Measurements from ENCODE around the gene PREP.
A peak's percentile ranks its signal among the peaks of the same experiment; 100 is the strongest.
"Not testable (repeated sequence)": the region's sequence is repeated elsewhere in the genome, so short reads cannot be mapped to it uniquely, and the experiment has no call there.

The PREP gene

GRCh38 chr6:105402939-105403935, at the start of gene PREP:
Gene PREP, minus strand, starts transcription at chr6:105403082. Its CDS starts 191 bp downstream, at chr6:105402891.
- H3K4me3 ChIP-seq: peak within 1 kb of the TSS; percentile 74 to 98 (median 93)
- H3K27ac ChIP-seq: peak within 1 kb of the TSS; percentile 31 to 96 (median 87)

GRCh38 chr6:105452376-105452775, 49.5 kb upstream of the PREP start:
- Histone ChIP-seq H3K4me3 (no peak overlapping the region), H3K27ac (peak overlapping the region in 7 of 21 experiments; percentile 5 to 87 (median 59))

GRCh38 chr6:105449756-105450390, 47.0 kb upstream of the PREP start:
- Histone ChIP-seq H3K27ac (no peak overlapping the region), H3K4me3 (no peak overlapping the region)

GRCh38 chr6:105445481-105445880, 42.6 kb upstream of the PREP start:
- no peak overlapping the region for H3K27ac ChIP-seq
- H3K4me3 ChIP-seq: no peak overlapping the region

DNA sequence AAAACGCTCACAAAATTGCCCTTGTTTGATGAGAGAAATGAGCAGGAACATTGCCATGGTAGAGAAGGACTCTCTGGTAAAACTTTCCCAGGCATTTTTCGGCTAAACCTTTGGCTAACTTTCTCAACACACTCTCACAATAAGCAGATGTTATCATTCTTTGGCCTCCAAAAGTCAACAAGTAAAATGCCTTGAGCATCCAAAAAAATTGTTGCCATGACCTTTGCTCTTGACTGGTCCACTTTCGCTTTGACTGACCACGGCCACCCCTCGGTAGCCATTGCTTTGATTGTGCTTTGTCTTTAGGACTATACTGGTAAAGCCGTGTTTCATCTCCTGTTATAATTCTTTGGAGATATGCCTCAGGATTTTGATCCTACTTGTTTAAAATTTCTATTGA, 41.1 kb upstream of the PREP start:
- H3K4me3 ChIP-seq: no peak overlapping the region
- no peak overlapping the region for H3K27ac ChIP-seq

DNA sequence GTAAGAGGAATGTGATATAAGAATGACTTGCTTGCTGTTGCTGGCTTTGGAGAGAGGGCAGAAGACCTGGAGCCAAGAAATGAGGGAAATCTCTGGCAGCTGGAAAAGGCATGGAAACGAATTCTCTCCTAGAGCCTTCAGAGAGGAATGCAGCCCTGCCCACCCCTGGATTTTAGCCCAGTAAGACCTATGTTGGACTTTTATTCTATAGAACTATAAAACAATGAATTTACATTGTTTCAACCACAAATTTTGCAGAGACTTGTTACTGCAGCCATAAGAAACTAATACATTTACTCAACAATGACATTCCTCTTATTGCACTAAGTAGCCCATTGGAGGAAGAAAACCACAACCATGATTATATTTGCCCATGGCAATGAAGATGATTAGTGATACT, 39.5 kb upstream of the PREP start:
- H3K27ac ChIP-seq: no peak overlapping the region

GRCh38 chr6:105437236-105437635, 34.4 kb upstream of the PREP start:
- no peak overlapping the region for H3K4me3 ChIP-seq
- no peak overlapping the region for H3K27ac ChIP-seq

More for the DNA sequence above, 39.5 kb upstream of the PREP start:
- H3K4me3 ChIP-seq: no peak overlapping the region

- Histone ChIP-seq H3K27ac (no peak overlapping the region), H3K4me3 (no peak overlapping the region)
Observed at GRCh38 chr6:105433723-105434122, 30.8 kb upstream of the PREP start.

DNA sequence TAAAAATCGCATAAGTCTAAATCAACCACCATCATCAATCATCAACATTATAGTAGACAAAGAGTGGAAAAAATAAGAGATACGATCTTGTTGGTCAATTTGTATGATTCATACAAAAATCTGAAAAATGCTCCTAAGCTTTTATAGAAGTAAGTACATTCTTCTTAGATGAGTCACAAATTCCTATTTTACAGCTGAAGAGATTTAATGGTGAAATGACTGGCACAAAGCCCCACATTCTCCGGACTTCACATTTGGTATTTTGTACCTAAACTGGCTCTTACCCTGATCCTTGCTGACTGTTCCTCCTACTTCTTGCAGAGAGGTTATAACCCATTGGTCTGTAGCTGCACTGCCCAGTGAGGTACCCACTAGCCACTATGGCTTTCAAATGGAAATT, 29.9 kb upstream of the PREP start:
- no peak overlapping the region for H3K4me3 ChIP-seq
- H3K27ac ChIP-seq: no peak overlapping the region

- no peak overlapping the region for H3K27ac ChIP-seq
- H3K4me3 ChIP-seq: no peak overlapping the region
Observed at GRCh38 chr6:105431226-105431625, 28.3 kb upstream of the PREP start.

- H3K27ac ChIP-seq: no peak overlapping the region
Observed at GRCh38 chr6:105430685-105431084, 27.8 kb upstream of the PREP start.

GRCh38 chr6:105429676-105430075, 26.8 kb upstream of the PREP start:
- H3K27ac ChIP-seq: no peak overlapping the region
- H3K4me3 ChIP-seq: no peak overlapping the region

More at GRCh38 chr6:105430685-105431084, 27.8 kb upstream of the PREP start:
- H3K4me3 ChIP-seq: no peak overlapping the region

DNA sequence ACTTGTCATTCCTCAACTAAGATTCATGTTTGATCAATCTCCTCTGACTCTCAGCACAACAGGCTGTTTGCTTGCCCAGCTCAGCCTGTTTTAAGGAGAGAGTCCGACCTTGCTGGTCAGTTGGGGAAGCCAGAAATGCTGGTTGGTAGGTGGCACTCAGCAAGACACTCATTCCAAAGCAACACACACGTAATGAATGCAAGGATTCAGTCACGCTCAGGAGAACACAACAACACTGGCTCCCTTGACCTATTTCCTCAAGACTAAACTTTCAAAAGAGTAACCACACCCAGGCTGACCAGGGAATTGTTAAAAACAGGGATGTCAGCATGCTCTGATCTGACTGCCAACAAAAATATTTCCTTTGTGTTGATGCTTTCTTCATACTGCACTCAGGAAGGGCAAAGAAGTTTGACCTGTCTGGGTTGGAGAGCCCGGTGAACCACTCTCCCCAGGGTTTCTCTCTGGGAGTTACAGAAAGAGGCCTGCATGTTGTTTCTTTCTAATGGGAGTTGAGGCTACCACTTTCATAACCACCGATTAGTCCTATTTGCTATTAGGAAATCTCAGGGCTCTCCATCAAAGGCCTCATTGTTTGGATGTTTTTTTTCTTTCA, 25.6 kb upstream of the PREP start:
- H3K4me3 ChIP-seq: no peak overlapping the region
- H3K27ac ChIP-seq: peak overlapping the region in 12 of 21 experiments; percentile 10 to 66 (median 48)

GRCh38 chr6:105424175-105424783, 21.4 kb upstream of the PREP start:
- Histone ChIP-seq H3K4me3 (no peak overlapping the region), H3K27ac (no peak overlapping the region)

DNA sequence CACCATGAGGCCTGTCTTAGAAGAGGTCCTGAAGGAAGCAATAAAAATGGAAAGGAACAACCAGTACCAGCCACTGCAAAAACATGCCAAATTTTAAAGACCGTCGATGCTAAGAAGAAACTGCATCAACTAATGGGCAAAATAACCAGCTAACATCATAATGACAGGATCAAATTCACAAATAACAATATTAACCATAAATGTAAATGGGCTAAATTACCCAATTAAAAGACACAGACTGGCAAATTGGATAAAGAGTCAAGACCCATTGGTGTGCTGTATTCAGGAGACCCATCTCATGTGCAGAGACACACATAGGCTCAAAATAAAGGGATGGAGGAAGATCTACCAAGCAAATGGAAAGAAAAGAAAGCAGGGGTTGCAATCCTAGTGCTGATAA, 14.1 kb upstream of the PREP start:
- not testable (repeated sequence) for H3K27ac ChIP-seq, H3K4me3 ChIP-seq

GRCh38 chr6:105409734-105410133, 6.9 kb upstream of the PREP start:
- Histone ChIP-seq H3K4me3 (no peak overlapping the region), H3K27ac (no peak overlapping the region)

DNA sequence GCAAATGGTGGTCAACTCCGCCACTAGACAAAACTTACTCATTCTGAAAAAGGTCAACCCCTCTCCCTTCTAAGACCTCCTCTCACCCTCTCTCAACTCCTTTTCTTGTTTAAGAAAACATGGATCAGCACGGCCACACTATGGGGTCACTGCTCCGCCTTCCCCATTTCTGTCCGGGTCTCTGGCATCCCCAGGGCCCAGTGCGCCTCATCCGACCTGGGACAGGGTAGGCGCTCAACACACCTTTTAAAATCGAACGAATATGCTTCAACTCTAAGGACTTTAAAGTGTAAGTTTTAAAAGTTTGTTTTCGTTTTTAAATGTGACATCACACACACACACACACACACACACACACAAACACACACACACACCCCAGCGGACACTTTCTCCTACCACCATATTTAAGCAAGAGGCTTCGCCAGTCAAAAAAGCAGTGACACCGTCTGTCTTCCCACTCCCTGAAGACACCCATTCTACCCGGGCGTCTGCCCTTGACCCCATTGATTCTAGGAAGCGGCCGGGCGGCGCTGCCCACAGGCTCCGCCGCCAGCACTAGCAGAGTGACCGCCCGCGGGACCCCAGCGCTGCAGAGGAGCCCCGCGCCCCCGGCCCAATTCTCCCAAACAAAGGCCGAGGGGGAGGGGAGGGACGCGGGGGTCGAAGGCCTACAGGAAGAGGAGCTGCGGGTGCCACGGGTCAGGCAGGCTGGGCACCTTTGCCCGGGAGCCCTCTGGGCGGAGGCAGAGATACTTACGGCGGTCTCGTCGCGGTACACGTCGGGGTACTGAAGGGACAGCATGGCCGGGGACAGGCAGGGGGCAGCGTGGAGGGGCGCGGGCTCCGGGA, 568 bp downstream of the PREP start:
- H3K4me3 ChIP-seq: peak overlapping the region; percentile 74 to 98 (median 93)
- H3K27ac ChIP-seq: peak overlapping the region; percentile 15 to 96 (median 87)

DNA sequence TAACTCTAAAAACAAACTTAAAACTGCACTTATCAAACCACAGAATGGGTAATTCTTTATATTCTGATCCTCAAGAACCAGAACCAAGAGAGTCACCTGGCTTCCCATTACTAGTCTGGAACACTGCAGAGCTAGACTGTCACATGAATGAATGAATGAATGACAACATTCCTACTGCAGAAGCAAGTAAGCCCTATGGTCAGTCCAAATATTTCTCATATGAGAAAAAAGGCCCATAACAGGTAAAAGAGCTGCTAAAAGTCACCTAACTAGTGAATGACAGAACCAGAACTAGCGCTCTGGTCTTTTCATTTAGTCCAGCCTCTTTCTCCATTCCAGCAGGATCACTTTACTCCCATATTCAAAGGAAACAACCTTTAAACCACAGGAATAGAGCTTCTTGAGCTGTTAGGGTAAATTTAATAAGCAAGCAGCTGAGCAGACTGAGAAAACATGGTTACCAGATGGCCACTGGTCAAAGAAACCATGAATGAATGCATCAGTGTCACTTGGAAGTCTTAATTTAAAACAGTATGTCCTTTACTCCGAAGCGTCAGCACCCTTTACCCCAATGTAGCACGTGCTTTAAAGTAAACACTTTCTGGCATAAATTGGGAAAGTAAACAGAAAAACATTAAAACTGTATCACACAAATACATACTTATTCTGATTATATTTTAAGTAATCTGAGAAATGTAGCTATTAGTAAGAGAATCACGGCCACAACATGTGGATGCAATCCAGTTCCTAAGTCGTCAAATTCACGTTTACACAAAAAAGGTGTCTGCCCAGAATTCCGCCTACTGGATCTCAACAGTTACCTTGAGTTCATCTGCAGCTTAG, 1.4 kb downstream of the PREP start:
- Histone ChIP-seq H3K27ac (peak overlapping the region in 2 of 21 experiments; percentile 87 to 93), H3K4me3 (peak overlapping the region; percentile 74 to 98 (median 93))
